Ishikawa (cell line): ENCODE data around the gene PVR.

ENCODE experiments used
- CEBPB ChIP-seq: IDR thresholded peaks from 2 replicates; pipeline ENCODE4 v1.6.1; 2012
- CREB1 ChIP-seq: IDR thresholded peaks from 2 replicates; pipeline ENCODE4 v1.6.1; 2012; ENCODE audit warnings: low read depth
- EGR1 ChIP-seq: IDR thresholded peaks from 2 replicates; pipeline ENCODE4 v1.6.1; 2012
- EP300 ChIP-seq: IDR thresholded peaks from 2 replicates; pipeline ENCODE4 v1.6.1; 2012; ENCODE audit warnings: borderline replicate concordance
- FOXM1 ChIP-seq: IDR thresholded peaks from 2 replicates; pipeline ENCODE4 v1.6.1; 2012; ENCODE audit warnings: low read depth, borderline replicate concordance
- MAX ChIP-seq: IDR thresholded peaks from 2 replicates; pipeline ENCODE4 v1.6.1; 2012
- NFIC ChIP-seq: IDR thresholded peaks from 2 replicates; pipeline ENCODE4 v1.6.1; 2012
- RAD21 ChIP-seq: IDR thresholded peaks from 2 replicates; pipeline ENCODE4 v1.6.1; 2012; ENCODE audit warnings: low read depth
- REST ChIP-seq: IDR thresholded peaks from 2 replicates; pipeline ENCODE4 v1.6.1; 2012; ENCODE audit warnings: low read depth, mild to moderate bottlenecking
- TAF1 ChIP-seq: IDR thresholded peaks from 2 replicates; pipeline ENCODE4 v1.6.1; 2012; ENCODE audit warnings: low read depth, mild to moderate bottlenecking
- TCF12 ChIP-seq: IDR thresholded peaks from 2 replicates; pipeline ENCODE4 v1.6.1; 2012; ENCODE audit warnings: low read depth
- TEAD4 ChIP-seq: IDR thresholded peaks from 2 replicates; pipeline ENCODE4 v1.6.1; 2012
- USF1 ChIP-seq: IDR thresholded peaks from 2 replicates; pipeline ENCODE4 v1.6.1; 2012
- YY1 ChIP-seq: IDR thresholded peaks from 2 replicates; pipeline ENCODE4 v1.6.1; 2012; ENCODE audit warnings: low read depth
- ZBTB7A ChIP-seq: IDR thresholded peaks from 2 replicates; pipeline ENCODE4 v1.6.1; 2012; ENCODE audit warnings: low read depth

Gene PVR

GRCh38 chr19:44623626-44624025 is 20.1 kb upstream of the PVR start:
- no peak for TF ChIP-seq CEBPB

GRCh38 chr19:44624840-44625354 is 18.8 kb upstream of the PVR start:
- no peak for TF ChIP-seq TEAD4
- no peak for TF ChIP-seq FOXM1
- TF ChIP-seq TAF1: no peak
- TF ChIP-seq EGR1: no peak

- TF ChIP-seq YY1 (peak; percentile 75; the same call in 1 of the 2 replicates), USF1 (peak; percentile 14; the same call in 1 of the 2 replicates), MAX (peak; percentile 29; the same call in 1 of the 2 replicates)
Measured at GRCh38 chr19:44625637-44626036, 18.1 kb upstream of the PVR start.

GRCh38 chr19:44626048-44626624 is 17.6 kb upstream of the PVR start:
- TF ChIP-seq EGR1: no peak
- peak; percentile 98 for TF ChIP-seq TEAD4
- TF ChIP-seq MAX: peak; percentile 32; the same call in 1 of the 2 replicates
- peak; percentile 6; the same call in 1 of the 2 replicates for TF ChIP-seq YY1
- peak; percentile 99 for TF ChIP-seq NFIC
- no peak for TF ChIP-seq TAF1
- TF ChIP-seq CEBPB: peak; percentile 12; the same call in 1 of the 2 replicates
- peak; percentile 71; the same call in 1 of the 2 replicates for TF ChIP-seq FOXM1
- TF ChIP-seq EP300: peak; percentile 91
- TF ChIP-seq TCF12: peak; percentile 92
- TF ChIP-seq ZBTB7A: no peak
- no peak; the same call in 1 of the 2 replicates for TF ChIP-seq USF1
- TF ChIP-seq CREB1: no peak
- TF ChIP-seq RAD21: no peak
- no peak for TF ChIP-seq REST

- TF ChIP-seq TCF12 (no peak), EP300 (no peak), FOXM1 (no peak), TAF1 (no peak), CREB1 (no peak), CEBPB (no peak), ZBTB7A (no peak), EGR1 (no peak), TEAD4 (no peak)
Measured at GRCh38 chr19:44627631-44628030, 16.1 kb upstream of the PVR start.

GRCh38 chr19:44628793-44629192 is 14.9 kb upstream of the PVR start:
- TF ChIP-seq CEBPB (no peak), NFIC (no peak), TCF12 (no peak), MAX (no peak)

GRCh38 chr19:44634785-44635184 is 8.9 kb upstream of the PVR start:
- TF ChIP-seq RAD21 (no peak), CEBPB (no peak), ZBTB7A (no peak), EP300 (no peak), TCF12 (no peak), REST (no peak), MAX (no peak), TAF1 (no peak), CREB1 (no peak), FOXM1 (no peak), TEAD4 (no peak), NFIC (no peak), YY1 (no peak), USF1 (no peak), EGR1 (no peak)
